SK-N-MC (cell line): ENCODE results near the gene KIF22.
A peak's percentile ranks its signal among the peaks of the same experiment; 100 is the strongest.

Source experiments
- DNase-seq: peaks from one replicate; pipeline ENCODE4 v3.0.0-alpha.2; 2011; ENCODE audit warnings: low read depth, low spot score
- H3K27ac ChIP-seq: fragments of 200-600 bp; sonication (generic); 2 replicates; pipeline ENCODE4 v1.5.1; 2016; ENCODE audit warnings: mixed run types
- H3K36me3 ChIP-seq: fragments of 200-600 bp; sonication (generic); 2 replicates; pipeline ENCODE4 v1.6.1; 2017; ENCODE audit warnings: antibody characterized with exemption, low read length, mixed read lengths; ENCODE audit not compliant: insufficient read depth
- H3K4me3 ChIP-seq: fragments of 200-600 bp; sonication (generic); 2 replicates; pipeline ENCODE4 v1.5.1; 2016
- H3K9ac ChIP-seq: fragments of 200-600 bp; sonication (generic); 2 replicates; pipeline ENCODE4 v1.8.0; 2017; ENCODE audit warnings: mixed run types, mixed read lengths; ENCODE audit not compliant: insufficient read length
- H3K9me3 ChIP-seq: fragments of 200-600 bp; sonication (generic); 2 replicates; pipeline ENCODE4 v1.6.1; 2017; ENCODE audit warnings: low read depth, mild to moderate bottlenecking, antibody characterized with exemption, low read length, moderate library complexity, mixed read lengths
- EZH2 ChIP-seq: fragments of 200-600 bp; sonication (generic); IDR thresholded peaks from one replicate; pipeline ENCODE4 v1.6.1; 2017; ENCODE audit warnings: antibody characterized with exemption
- FOXP2 ChIP-seq: optimal IDR thresholded peaks from 2 replicates; pipeline ENCODE3; 2011; ENCODE audit warnings: mild to moderate bottlenecking, moderate library complexity; ENCODE audit not compliant: insufficient read depth; ENCODE audit errors: extremely low read length, control extremely low read depth
- POLR2AphosphoS5 ChIP-seq: IDR thresholded peaks from 2 replicates; pipeline ENCODE4 v1.6.1; 2012; ENCODE audit warnings: mild to moderate bottlenecking, low read depth, low read length, borderline replicate concordance

The KIF22 gene

DNA sequence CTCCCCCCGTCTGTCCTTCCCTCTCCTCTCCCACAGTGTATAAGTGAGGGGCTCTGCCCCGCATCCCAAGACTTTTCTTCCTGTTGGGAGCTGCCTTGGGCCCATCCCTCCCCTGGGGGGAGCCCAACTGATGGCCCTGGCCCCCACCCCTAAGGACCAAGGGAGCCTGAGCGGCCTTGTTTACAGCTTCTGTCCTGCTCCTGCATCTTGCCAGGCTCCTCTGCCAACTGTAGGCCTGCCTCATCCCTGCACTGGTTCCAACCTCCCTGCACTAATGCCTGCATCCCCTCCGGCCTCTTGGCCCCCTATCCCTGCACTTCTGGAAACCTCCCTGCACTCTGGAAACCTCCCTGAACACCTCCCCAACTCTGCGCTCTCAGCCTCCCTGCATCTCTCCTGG is 24.0 kb downstream of the KIF22 start:
- Histone ChIP-seq H3K4me3 (peak overlapping the region; percentile 91; the same call in 1 of the 2 replicates), H3K36me3 (peaks cover 28% of the 10 kb centered on the region), H3K27ac (peak overlapping the region; percentile 96; the same call in 1 of the 2 replicates), H3K9me3 (no peaks in the 10 kb centered on the region), H3K9ac (no peak overlapping the region)
- TF ChIP-seq FOXP2 (no peak), EZH2 (no peak), POLR2AphosphoS5 (no peak)
- DNase-seq = no peak

DNA sequence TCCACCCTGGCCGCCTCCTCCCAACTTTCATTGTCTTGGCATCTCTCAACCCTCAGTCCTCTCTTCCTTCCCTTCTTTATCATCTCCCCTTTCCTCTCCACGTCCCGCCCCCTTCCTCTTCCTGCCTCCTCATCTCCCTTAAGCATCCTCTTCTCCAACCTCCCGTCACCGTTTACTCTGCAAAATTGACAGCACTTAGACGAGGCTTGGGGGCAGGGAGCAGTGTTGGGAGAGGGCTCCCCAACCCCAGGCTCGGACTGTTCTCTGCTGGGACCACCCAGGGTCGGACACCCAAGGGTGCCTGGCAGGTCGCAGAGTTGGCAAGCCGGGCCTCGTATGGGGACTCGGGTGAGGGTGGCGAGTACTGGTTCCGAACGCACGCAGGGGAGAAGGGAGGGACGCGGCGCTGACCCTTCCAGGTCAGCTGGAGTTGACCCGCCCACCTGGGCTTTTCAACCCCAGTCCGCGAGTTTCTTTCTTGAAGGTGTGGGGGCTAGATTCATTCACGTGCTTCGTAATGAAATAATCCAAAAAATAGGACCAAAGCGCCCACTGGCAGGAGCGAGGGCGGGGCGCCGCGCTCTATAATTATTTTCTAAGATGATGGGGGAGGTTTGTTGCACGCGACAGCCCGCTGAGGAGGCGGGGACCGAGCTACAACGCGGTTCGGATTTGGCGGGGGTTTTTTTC is 24.6 kb downstream of the KIF22 start:
- H3K4me3 ChIP-seq = peak overlapping the region; percentile 91
- no peak for DNase-seq
- H3K9me3 ChIP-seq = no peaks in the 10 kb centered on the region
- H3K9ac ChIP-seq = peak overlapping the region; percentile 87
- peak overlapping the region; percentile 96 for H3K27ac ChIP-seq
- TF ChIP-seq EZH2 = no peak
- TF ChIP-seq FOXP2 = no peak
- TF ChIP-seq POLR2AphosphoS5 = no peak
- peaks cover 28% of the 10 kb centered on the region for H3K36me3 ChIP-seq

GRCh38 chr16:29815793-29816693 is 25.5 kb downstream of the KIF22 start, which contains the start of gene PAGR1:
Gene PAGR1 (plus strand): TSS chr16:29816152. CDS start chr16:29816526, 374 bp downstream.
- Histone ChIP-seq H3K27ac (peak within 1 kb of the TSS; percentile 96), H3K9me3 (no peaks in the 10 kb centered on the region), H3K4me3 (peak within 1 kb of the TSS; percentile 91), H3K9ac (peak within 1 kb of the TSS; percentile 87), H3K36me3 (peaks cover 28% of the 10 kb centered on the region)
- TF ChIP-seq POLR2AphosphoS5 (peak; percentile 95), EZH2 (no peak), FOXP2 (no peak)
- peak; percentile 100 for DNase-seq

DNA sequence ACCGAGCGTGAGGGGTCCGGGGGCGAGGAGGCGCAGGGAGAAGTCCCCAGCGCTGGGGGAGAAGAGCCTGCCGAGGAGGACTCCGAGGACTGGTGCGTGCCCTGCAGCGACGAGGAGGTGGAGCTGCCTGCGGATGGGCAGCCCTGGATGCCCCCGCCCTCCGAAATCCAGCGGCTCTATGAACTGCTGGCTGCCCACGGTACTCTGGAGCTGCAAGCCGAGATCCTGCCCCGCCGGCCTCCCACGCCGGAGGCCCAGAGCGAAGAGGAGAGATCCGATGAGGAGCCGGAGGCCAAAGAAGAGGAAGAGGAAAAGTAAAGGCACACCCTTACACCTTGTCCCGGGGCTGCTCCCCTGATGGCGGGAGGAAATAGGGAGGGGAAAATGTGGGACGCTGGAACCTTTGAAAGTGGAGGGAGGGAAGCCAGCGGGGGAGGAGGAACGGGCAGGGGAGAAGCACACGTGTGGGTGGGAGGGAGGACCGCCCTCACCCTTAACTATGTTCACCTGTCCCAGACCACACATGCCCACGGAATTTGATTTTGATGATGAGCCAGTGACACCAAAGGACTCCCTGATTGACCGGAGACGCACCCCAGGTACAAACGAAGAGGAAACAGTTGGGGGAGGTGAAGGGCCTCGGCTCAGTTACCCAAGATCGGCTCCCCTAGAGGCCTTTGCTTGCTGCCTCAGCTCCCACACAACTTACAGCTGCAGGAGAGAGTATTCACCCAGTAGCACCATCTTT is 26.3 kb downstream of the KIF22 start:
- Histone ChIP-seq H3K9ac (peak overlapping the region; percentile 87), H3K27ac (peak overlapping the region; percentile 96), H3K9me3 (no peaks in the 10 kb centered on the region), H3K4me3 (peak overlapping the region; percentile 91), H3K36me3 (peaks cover 28% of the 10 kb centered on the region)
- no peak for DNase-seq
- TF ChIP-seq EZH2 (no peak), POLR2AphosphoS5 (no peak), FOXP2 (no peak)

DNA sequence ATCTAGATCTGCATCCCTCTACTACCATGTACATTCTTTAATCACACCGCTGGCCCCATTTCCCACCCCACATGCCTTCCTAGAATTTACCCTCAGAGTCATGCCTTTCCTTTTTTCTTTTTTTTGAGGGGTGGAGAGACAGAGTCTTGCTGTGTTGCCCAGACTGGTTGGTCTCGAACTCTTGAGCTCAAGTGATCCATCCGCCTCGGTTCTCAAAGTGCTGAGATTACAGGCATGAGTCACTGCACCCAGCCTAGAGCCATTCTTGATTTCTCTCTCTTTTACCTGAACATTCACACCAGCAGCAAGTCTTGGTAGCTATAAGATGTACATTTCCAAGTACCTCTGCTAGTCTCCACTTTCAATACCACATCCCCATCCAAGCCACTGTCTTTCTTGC is 27.5 kb downstream of the KIF22 start:
- Histone ChIP-seq H3K4me3 (no peak overlapping the region; the same call in 1 of the 2 replicates), H3K9me3 (no peaks in the 10 kb centered on the region), H3K9ac (no peak overlapping the region), H3K27ac (no peak overlapping the region), H3K36me3 (peaks cover 28% of the 10 kb centered on the region)
- no peak for TF ChIP-seq POLR2AphosphoS5
- TF ChIP-seq FOXP2 = no peak
- no peak for TF ChIP-seq EZH2
- DNase-seq = no peak

DNA sequence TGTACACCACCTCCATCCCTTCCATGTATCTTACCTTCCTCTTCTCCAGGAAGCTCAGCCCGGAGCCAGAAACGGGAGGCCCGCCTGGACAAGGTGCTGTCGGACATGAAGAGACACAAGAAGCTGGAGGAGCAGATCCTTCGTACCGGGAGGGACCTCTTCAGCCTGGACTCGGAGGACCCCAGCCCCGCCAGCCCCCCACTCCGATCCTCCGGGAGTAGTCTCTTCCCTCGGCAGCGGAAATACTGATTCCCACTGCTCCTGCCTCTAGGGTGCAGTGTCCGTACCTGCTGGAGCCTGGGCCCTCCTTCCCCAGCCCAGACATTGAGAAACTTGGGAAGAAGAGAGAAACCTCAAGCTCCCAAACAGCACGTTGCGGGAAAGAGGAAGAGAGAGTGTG is 29.0 kb downstream of the KIF22 start:
- no peak for DNase-seq
- Histone ChIP-seq H3K9me3 (no peaks in the 10 kb centered on the region), H3K9ac (peak overlapping the region; percentile 55), H3K27ac (peak overlapping the region; percentile 19; the same call in 1 of the 2 replicates), H3K36me3 (peaks cover 28% of the 10 kb centered on the region), H3K4me3 (peak overlapping the region; percentile 74)
- TF ChIP-seq EZH2 (no peak), POLR2AphosphoS5 (no peak), FOXP2 (no peak)

DNA sequence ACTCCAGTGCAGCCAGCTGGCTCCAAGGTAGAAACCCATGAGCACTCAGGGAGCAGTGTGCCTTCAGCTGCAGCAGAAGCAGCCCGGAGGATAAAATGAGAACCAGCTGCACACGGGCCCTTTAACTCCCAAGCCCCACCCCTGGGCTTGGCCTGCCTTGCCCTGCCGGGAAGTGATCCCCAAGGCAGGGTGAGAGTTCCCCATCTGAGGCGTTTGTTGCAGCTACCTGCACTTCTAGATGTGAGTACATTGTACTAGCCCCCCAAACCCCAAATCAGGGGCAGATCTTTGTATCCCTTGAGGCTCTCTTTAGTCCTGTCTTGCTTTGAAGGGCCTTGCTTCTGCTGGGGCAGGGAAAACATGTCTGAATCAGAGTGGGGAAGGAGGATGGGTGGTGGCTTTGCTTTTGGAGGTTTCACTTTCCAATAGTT is 29.7 kb downstream of the KIF22 start, which contains the start of gene MVP:
Gene MVP, plus strand, starts transcription at position 192 of the 431 bp plus-strand sequence. CDS start 10,088 bp downstream, outside the sequence.
- peak within 1 kb of the TSS; percentile 19 for H3K27ac ChIP-seq
- no peaks in the 10 kb centered on the region for H3K9me3 ChIP-seq
- DNase-seq = no peak
- peaks cover 28% of the 10 kb centered on the region for H3K36me3 ChIP-seq
- peak; percentile 47; the same call in 1 of the 2 replicates for TF ChIP-seq POLR2AphosphoS5
- no peak for TF ChIP-seq FOXP2
- no peak for TF ChIP-seq EZH2
- H3K9ac ChIP-seq = peak within 1 kb of the TSS; percentile 55
- peak within 1 kb of the TSS; percentile 74 for H3K4me3 ChIP-seq
